SK-N-MC (cell line): ENCODE data around the gene UNC5CL.

Experiments used
- DNase-seq: peaks from one replicate; pipeline ENCODE4 v3.0.0-alpha.2; 2011; ENCODE audit warnings: low read depth, low spot score
- H3K27ac ChIP-seq: fragments of 200-600 bp; sonication (generic); 2 replicates; pipeline ENCODE4 v1.5.1; 2016; ENCODE audit warnings: mixed run types
- H3K36me3 ChIP-seq: fragments of 200-600 bp; sonication (generic); 2 replicates; pipeline ENCODE4 v1.6.1; 2017; ENCODE audit warnings: antibody characterized with exemption, low read length, mixed read lengths; ENCODE audit not compliant: insufficient read depth
- H3K4me3 ChIP-seq: fragments of 200-600 bp; sonication (generic); 2 replicates; pipeline ENCODE4 v1.5.1; 2016
- H3K9ac ChIP-seq: fragments of 200-600 bp; sonication (generic); 2 replicates; pipeline ENCODE4 v1.8.0; 2017; ENCODE audit warnings: mixed run types, mixed read lengths; ENCODE audit not compliant: insufficient read length
- H3K9me3 ChIP-seq: fragments of 200-600 bp; sonication (generic); 2 replicates; pipeline ENCODE4 v1.6.1; 2017; ENCODE audit warnings: low read depth, mild to moderate bottlenecking, antibody characterized with exemption, low read length, moderate library complexity, mixed read lengths
- EZH2 ChIP-seq: fragments of 200-600 bp; sonication (generic); IDR thresholded peaks from one replicate; pipeline ENCODE4 v1.6.1; 2017; ENCODE audit warnings: antibody characterized with exemption
- FOXP2 ChIP-seq: optimal IDR thresholded peaks from 2 replicates; pipeline ENCODE3; 2011; ENCODE audit warnings: mild to moderate bottlenecking, moderate library complexity; ENCODE audit not compliant: insufficient read depth; ENCODE audit errors: extremely low read length, control extremely low read depth
- POLR2AphosphoS5 ChIP-seq: IDR thresholded peaks from 2 replicates; pipeline ENCODE4 v1.6.1; 2012; ENCODE audit warnings: mild to moderate bottlenecking, low read depth, low read length, borderline replicate concordance

Gene UNC5CL

GRCh38 chr6:41056768-41057490 lies 17.9 kb upstream of the UNC5CL start:
- no peak for TF ChIP-seq FOXP2
- no peak overlapping the region for H3K9ac ChIP-seq
- H3K36me3 ChIP-seq, result no peaks in the 10 kb centered on the region
- no peak for DNase-seq
- no peaks in the 10 kb centered on the region for H3K9me3 ChIP-seq
- no peak overlapping the region for H3K27ac ChIP-seq
- H3K4me3 ChIP-seq, result no peak overlapping the region

GRCh38 chr6:41055149-41055548 lies 16.1 kb upstream of the UNC5CL start:
- no peak overlapping the region for H3K27ac ChIP-seq
- H3K36me3 ChIP-seq, result no peaks in the 10 kb centered on the region
- H3K9me3 ChIP-seq, result no peaks in the 10 kb centered on the region
- H3K9ac ChIP-seq, result no peak overlapping the region
- DNase-seq, result no peak
- no peak overlapping the region for H3K4me3 ChIP-seq
- TF ChIP-seq POLR2AphosphoS5 (no peak), FOXP2 (no peak), EZH2 (no peak)

GRCh38 chr6:41054511-41054910 lies 15.5 kb upstream of the UNC5CL start:
- H3K9ac ChIP-seq, result no peak overlapping the region
- H3K27ac ChIP-seq, result no peak overlapping the region
- no peak overlapping the region for H3K4me3 ChIP-seq
- DNase-seq, result no peak
- H3K36me3 ChIP-seq, result no peaks in the 10 kb centered on the region
- no peak for TF ChIP-seq POLR2AphosphoS5
- no peak for TF ChIP-seq FOXP2
- no peak for TF ChIP-seq EZH2
- no peaks in the 10 kb centered on the region for H3K9me3 ChIP-seq

GRCh38 chr6:41053041-41053440 lies 14.0 kb upstream of the UNC5CL start, which contains the start of gene APOBEC2:
APOBEC2 (plus strand) TSS chr6:41053202; CDS start chr6:41053348, 146 bp downstream.
- Histone ChIP-seq H3K9me3 (no peaks in the 10 kb centered on the region), H3K4me3 (no peak within 1 kb of the TSS), H3K36me3 (no peaks in the 10 kb centered on the region), H3K9ac (no peak within 1 kb of the TSS), H3K27ac (no peak within 1 kb of the TSS)
- no peak for DNase-seq
- no peak for TF ChIP-seq FOXP2
- no peak for TF ChIP-seq EZH2
- no peak for TF ChIP-seq POLR2AphosphoS5

GRCh38 chr6:41051873-41052272 lies 12.9 kb upstream of the UNC5CL start:
- DNase-seq, result no peak
- Histone ChIP-seq H3K4me3 (no peak overlapping the region), H3K27ac (no peak overlapping the region), H3K9me3 (no peaks in the 10 kb centered on the region), H3K36me3 (no peaks in the 10 kb centered on the region), H3K9ac (no peak overlapping the region)
- TF ChIP-seq EZH2, result no peak

GRCh38 chr6:41050536-41050935 lies 11.5 kb upstream of the UNC5CL start:
- no peak for TF ChIP-seq POLR2AphosphoS5
- Histone ChIP-seq H3K27ac (no peak overlapping the region), H3K4me3 (no peak overlapping the region), H3K36me3 (no peaks in the 10 kb centered on the region), H3K9me3 (no peaks in the 10 kb centered on the region), H3K9ac (no peak overlapping the region)
- no peak for DNase-seq

- no peak for TF ChIP-seq POLR2AphosphoS5
- no peak for TF ChIP-seq EZH2
- no peak for TF ChIP-seq FOXP2
- no peaks in the 10 kb centered on the region for H3K36me3 ChIP-seq
- H3K9ac ChIP-seq, result no peak overlapping the region
- DNase-seq, result no peak
- H3K9me3 ChIP-seq, result no peaks in the 10 kb centered on the region
- no peak overlapping the region for H3K4me3 ChIP-seq
- no peak overlapping the region for H3K27ac ChIP-seq
These were observed 10.9 kb upstream of the UNC5CL start for GRCh38 chr6:41049955-41050354.

- no peak overlapping the region for H3K4me3 ChIP-seq
- H3K9me3 ChIP-seq, result no peaks in the 10 kb centered on the region
- no peaks in the 10 kb centered on the region for H3K36me3 ChIP-seq
- no peak overlapping the region for H3K27ac ChIP-seq
- no peak overlapping the region for H3K9ac ChIP-seq
- TF ChIP-seq POLR2AphosphoS5, result no peak
- no peak for TF ChIP-seq FOXP2
- DNase-seq, result no peak
These were observed 10.5 kb upstream of the UNC5CL start for GRCh38 chr6:41049521-41049920.
